ENCODE data around the gene SURF2.
"Not testable (repeated sequence)": the region's sequence is repeated elsewhere in the genome, so short reads cannot be mapped to it uniquely, and the experiment has no call there.

The SURF2 gene

DNA sequence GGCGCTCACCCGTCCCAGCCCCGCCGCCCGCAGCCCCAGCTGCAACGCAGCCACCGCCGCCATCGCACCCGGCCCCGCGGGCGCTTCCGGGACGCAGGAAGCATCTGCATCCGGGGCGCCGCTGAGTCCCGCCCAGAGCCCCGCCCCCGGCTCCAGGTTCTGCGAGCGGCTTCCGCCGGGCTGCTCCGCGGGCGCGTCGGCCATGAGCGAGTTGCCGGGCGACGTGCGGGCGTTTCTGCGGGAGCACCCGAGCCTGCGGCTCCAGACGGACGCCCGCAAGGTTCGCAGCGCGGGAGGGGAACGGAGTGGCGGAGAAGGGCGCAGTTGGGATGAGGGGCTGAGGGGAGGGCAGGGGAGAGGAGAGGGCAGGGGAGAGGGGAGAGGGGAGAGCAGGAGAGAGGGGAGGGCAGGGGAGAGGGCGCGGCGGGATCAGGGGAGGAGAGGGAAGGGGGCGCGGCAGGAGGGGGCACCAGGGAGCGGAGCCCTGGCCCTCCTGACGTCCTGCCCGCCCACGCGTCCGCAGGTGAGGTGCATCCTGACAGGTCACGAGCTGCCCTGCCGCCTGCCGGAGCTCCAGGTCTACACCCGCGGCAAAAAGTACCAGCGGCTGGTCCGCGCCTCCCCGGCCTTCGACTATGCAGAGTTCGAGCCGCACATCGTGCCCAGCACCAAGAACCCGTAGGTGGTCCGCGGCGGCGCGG, at the start of gene SURF2, which contains the start of gene SURF1:
SURF2 (plus strand) TSS at position 160 of the 701 bp plus-strand sequence; CDS start at position 203, 43 bp downstream.
SURF1 (minus strand) TSS at position 97 of the 701 bp plus-strand sequence; CDS start at position 63, 34 bp downstream.
- peak; percentile 86 for DNase-seq (ENCODE audit: low spot score)

- DNase-seq (ENCODE audit: low spot score): no peak
These were observed 49.0 kb upstream of the SURF2 start for GRCh38 chr9:133307301-133307700.

GRCh38 chr9:133309608-133310007, 46.7 kb upstream of the SURF2 start:
- no peak for DNase-seq (ENCODE audit: low spot score)

DNA sequence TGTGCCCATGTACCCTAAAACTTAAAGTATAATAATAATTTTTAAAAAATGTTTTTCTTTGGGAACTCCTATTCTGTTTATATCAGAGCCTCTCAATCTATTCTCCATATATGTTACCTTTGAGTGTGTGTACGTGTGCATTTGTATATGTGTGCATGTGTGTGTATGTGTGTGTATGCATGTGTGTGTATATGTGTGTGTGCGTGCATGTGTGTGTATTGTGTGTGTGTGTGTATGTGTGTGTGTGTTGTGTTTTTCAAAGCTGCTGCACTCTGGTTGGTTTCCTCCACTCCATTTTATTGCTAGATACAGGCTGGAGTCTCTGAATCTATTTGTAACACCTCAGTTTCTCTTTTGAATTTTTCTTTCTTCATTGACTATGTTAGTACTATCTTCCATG, 40.4 kb upstream of the SURF2 start:
- DNase-seq (ENCODE audit: low spot score): no peak

DNA sequence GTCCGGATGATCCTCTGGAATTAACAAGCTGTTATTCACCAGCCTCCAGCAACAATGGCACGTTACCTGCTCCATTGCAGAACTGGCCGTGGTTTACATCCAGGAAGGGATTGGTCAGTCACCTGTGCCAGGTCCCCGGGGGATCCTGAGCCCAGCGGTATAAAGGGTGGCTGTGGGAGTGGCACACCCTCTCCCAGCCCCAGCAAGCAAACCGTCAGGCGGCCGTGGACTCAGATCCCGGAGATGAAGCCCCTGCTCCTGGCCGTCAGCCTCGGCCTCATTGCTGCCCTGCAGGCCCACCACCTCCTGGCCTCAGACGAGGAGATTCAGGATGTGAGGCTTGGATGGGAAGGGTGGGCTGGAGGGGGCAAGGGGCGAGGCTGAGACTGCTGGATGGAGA, 38.8 kb upstream of the SURF2 start:
- not testable (repeated sequence) for DNase-seq (ENCODE audit: low spot score)

DNA sequence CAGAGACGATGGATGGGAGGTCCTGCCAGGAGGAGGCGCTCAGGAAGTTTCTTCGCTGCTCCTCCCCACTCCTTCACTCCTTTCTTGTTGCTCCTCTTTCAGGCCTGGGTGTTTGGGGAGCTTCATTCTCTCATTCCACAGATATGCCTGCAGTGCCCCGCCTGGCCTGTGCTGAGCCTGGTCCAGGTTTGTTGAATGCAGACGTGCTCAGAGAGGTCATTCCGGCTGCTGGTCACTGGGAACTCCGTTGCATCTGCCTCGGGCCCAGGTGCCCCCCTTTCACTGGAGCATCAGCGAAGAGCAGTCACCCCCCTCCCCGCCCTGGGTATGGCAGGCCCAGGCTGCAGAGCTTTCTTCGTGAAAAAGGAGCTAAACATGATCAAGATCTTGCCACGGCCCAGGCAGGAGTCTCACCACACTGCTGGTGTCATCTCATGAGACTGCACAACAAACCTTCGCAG, 35.9 kb upstream of the SURF2 start:
- no peak for DNase-seq (ENCODE audit: low spot score)

- no peak for DNase-seq (ENCODE audit: low spot score)
These were observed 34.9 kb upstream of the SURF2 start for GRCh38 chr9:133321411-133321935.

DNA sequence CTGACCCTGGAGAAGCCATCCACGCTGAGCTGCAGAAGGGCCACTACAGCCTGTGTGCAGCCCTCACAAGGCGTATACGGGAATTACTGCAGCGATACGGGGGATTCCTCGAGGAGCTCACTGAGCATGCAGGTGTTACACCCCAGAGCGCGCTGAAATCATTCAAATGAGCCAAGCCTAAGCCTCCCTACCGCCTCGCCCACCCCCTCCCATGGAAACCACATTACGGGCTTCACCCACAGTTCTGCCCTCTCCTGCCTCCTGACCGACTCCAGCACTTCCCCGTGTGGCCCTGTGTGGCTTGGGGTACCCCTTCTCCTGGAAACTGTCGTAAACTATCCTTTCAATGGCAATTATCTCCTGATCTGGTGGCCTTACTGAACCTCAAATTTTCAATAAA, 33.6 kb upstream of the SURF2 start:
- no peak for DNase-seq (ENCODE audit: low spot score)

DNA sequence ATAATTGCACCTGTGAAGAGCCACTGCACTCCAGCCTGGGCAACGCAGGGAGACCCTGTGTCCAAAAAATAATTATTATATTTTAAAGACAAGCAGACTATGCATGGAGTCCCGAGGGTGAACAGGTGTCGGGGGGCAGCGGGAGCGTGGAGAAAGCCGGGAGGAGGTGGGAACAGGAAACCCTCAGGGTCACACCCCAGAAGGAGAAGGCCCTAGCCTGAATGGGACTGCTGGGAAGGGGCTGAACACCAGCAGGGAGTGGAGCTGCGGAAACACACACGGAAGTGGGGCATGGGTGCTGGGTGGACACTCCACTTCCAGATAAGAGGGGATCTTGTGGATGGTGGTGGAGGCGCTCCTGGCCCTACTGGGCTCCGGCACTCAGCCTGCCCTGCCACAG, 33.1 kb upstream of the SURF2 start:
- DNase-seq (ENCODE audit: low spot score): no peak

GRCh38 chr9:133323991-133324703, 32.2 kb upstream of the SURF2 start:
- no peak for DNase-seq (ENCODE audit: low spot score)

DNA sequence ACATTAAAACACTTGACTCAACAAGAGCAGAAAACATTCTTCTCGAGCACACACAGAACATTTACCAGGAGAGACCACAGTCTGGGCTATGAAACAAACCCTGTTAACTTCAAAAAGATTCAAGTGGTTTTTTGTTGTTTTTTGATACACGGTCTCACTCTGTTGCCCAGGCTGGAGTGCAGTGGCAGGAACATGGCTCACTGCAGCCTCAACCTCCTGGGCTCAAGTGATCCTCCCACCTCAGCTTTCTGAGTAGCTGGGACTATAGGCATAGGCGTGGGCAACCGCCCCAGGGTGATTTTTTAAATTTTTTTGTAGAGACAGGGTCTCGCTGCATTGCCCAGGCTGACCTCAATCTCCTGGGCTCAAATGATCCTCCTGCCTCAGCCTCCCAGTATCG, 29.3 kb upstream of the SURF2 start:
- DNase-seq (ENCODE audit: low spot score): not testable (repeated sequence)

- DNase-seq (ENCODE audit: low spot score): no peak
These were observed 28.4 kb upstream of the SURF2 start for GRCh38 chr9:133327834-133328484.

DNA sequence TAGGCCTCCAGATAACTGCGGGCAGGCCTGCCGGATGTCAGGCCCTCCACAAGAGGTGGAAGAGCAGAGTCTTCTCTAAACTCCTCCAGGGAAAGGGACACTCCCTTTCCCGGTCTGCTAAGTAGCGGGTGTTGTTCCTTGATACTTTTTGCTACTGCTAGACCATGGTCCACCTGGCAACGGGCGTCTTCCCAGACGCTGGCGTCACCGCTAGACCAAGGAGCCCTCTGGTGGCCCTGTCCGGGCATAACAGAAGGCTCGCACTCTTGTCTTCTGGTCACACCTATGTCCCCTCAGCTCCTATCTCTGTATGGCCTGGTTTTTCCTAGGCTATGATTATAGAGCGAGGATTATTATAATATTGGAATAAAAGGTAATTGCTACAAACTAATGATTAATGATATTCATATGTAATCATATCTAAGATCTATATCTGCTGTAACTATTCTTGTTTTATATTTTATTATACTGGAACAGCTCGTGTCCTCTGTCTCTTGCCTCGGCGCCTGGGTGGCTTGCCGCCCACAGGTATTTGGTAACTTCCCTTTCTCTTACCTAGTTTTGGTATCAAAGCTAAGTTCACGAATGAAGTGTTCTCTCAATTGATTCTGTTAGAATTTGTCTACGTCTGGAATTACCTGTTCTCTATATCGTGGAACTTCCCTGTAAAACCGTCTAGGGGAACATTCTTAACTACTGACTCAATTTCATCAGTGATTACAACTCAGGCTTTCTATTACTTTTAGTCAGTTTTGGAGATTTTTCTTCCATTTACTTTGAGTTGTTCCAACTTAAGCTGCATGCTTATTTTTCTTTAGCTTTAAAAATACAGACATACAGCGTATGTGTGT, 26.8 kb upstream of the SURF2 start:
- DNase-seq (ENCODE audit: low spot score): peak; percentile 50

DNA sequence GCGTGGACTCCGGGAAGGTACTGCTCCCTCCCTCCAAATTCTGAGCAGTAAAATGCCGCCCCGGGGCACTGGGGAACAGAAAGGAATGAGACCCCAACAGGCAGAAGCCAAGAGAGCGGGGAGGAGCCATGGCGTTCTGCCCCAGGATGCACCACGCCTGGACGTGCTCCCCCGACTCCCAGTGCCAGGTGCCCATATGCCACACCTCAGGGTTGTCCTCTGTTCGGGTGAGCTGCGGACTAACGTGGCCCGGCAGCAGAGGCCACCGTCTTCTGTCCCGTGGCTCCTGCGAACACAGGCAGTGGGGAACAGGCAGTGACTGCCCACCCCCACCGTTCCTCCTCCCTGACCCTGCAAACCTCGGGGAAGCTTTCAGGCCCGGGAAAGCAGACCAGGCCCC, 25.1 kb upstream of the SURF2 start:
- no peak for DNase-seq (ENCODE audit: low spot score)

DNA sequence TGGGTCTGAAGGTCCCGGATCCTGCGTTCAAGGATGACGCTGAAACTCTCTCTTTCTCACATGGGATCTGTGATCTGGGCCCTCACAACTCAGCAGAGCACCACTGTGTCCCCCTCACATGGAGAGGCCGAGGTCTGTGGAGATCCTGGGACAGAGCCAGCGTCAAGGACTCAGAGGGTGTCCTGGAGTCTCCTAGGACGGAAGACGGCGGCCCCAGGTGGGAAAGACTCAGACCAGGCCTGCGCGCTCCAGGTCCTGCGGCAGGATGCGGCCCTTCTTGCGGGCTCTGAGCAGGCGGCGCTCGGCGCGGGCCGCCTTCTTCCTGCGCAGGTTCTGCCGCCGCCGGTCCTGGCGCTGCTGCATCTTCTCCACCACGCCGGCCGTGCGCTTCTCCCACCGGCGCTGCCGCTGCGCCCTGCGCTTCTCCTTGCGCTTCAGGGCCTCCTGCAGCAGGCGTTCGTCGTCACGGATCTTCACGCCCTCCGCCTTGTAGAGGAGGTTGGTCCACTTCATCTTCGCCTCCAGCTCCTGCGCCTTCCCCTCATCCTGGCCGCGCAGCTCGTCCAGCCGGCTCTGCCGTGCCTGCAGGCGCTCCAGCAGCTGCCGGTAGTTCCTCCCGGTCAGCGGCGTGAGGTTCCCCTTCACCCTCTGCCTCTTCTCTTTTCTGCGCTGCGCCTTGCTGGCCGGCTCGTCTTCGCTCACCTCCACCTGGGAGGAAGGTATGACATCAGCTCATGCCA, 24.5 kb upstream of the SURF2 start:
- no peak for DNase-seq (ENCODE audit: low spot score)

DNA sequence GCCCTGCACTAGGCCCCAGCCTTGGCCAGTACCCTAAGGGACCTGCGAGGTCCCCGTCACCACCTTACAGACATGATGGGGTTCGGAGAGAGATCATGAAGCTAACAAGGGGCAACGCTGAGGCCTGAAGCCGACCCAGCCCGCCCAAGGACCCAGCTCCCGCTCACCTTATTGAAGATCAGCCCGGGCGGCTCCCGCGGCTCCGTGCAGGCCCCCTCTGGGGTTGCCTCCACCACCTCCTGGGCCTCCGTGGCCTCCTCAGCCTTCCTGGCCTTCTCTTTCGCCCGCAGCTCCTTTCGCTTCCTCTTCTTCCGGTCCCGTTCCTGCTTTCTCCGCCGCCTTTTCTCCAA, 24.0 kb upstream of the SURF2 start:
- DNase-seq (ENCODE audit: low spot score): no peak

DNA sequence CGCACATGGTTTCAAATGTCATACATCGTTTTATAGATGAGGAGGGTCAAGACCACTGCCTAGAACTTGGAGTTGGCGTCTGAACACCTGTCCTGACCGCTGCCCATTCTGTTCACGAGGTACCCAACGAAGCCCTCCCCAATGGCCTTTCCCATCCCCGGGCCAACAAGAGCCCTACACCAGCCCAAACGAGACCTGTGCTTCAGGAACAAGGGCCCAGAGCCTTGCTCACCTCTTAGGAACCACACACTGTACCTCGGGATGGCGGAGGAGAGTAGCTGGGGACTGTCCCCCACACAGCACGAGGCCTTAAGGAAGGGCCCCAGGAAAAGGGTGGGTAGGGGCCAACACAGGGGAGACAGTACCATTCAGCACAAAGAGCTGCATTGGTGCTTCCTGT, 23.3 kb upstream of the SURF2 start:
- no peak for DNase-seq (ENCODE audit: low spot score)

DNA sequence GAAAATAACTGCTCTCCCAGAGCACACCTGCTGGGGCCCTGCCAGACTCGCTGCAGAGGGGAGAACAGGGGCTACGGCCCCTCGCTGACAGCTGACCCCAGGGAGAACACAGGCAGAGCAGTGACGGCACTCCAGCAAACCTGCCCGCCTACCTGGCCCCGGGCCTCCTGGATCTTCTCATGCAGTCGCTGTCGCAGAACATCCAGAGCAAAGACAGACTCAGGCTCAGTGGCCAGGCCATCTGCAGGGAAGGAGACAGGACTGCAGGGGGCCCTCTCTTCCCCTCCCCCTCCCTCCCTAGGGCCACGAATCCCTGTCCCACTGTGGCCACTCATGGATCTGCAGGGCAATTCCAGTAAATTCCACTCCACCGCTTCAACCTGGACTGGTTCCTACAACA, 22.8 kb upstream of the SURF2 start:
- no peak for DNase-seq (ENCODE audit: low spot score)

DNA sequence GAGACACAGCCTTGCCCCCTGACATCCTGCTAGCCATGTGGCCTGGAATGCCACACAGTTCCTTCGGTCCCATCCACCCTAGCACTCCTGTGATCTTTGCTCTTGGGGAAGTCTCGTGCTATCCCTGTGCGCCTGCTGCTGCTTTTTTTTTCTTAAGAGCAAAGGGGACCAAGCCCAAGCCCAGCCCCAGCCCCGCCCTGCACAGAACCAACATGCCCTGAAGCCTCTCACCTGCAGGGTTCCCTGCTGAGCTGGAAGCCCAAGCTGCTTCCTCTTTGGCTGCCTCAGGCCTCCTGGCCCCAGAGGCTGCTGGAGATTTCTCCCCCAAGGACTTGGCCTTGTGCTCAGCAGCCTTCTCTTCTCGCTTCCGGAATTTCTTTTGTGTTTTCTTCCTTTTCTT, 22.2 kb upstream of the SURF2 start:
- no peak for DNase-seq (ENCODE audit: low spot score)

GRCh38 chr9:133334888-133335287, 21.5 kb upstream of the SURF2 start:
- DNase-seq (ENCODE audit: low spot score): not testable (repeated sequence)
